Retina (tissue), 1 donor: ENCODE measurements around the gene SARM1.
"Not testable (repeated sequence)": the region's sequence is repeated elsewhere in the genome, so short reads cannot be mapped to it uniquely, and the experiment has no call there.

Source experiments
- DNase-seq: peaks from one replicate; pipeline ENCODE4 v3.0.0-alpha.2; 2016

Gene SARM1

GRCh38 chr17:28371245-28372202, at the start of gene SARM1:
Gene SARM1, plus strand, starts transcription at chr17:28371694. Its CDS starts 339 bp downstream, at chr17:28372033.
- DNase-seq, result peak; percentile 93

DNA sequence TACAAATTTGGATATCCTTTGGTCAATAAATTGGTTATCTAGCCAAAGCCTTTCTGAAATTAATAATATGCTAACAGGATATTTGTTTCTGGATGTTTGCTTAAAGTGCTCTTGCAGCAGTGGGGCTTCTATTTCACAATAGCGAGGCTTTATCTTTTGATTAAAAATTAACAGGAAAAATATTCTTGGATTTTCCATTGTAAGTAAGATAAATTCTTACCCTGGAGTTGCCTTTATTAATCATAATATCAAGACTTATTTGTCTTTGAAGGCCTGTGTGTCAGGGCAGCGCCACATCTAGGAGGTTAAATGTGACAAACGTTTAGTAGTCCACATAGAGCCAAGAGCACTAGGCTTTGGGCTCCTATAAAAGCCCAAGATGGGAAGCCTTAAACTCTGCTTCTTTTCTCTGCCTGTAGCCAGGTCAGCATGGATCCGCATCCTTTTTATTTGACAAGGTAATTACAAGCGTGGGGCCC, 47.2 kb upstream of the SARM1 start:
- DNase-seq, result no peak

GRCh38 chr17:28324781-28325180, 46.7 kb upstream of the SARM1 start:
- no peak for DNase-seq

GRCh38 chr17:28325211-28325610, 46.3 kb upstream of the SARM1 start:
- peak; percentile 17 for DNase-seq

DNA sequence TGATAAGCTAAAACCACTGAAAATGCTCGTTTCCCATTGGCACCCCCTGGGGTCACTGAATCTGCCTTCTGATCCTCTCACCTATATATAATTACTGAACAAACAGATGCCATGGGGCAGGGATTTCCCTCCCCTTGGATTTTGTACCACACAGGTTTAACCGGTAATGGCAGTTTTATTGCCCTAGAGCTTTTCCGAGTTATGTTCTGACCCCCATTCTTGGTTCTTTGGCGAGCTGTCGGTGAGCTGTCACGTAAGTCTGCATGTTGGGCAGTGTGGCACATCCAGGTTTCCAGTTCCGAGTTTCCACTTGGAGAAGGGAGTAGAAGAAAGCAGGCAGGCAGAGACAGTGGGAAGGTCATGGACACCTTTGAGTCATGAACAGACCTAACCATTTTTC, 45.4 kb upstream of the SARM1 start:
- DNase-seq, result no peak

- no peak for DNase-seq
Observed at GRCh38 chr17:28327031-28327607, 44.4 kb upstream of the SARM1 start.

DNA sequence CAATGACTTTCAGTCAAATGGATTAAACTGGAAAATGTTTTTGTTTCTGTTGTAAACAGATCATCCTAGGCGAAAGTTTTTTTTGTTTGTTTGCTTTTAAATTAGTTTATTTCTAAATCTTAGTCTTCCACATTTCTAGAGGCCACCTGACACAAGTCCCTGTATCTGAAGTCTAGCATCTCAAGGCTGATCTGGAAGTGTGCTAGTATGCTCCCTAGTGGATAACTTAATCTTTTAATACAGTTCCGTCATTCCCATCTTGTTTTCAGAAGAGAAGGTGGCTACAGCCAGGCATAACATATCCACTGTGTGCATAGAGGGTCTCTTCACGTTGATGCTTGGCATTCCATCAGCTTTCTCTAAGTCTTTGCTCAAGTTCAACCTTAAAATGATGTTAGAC, 43.8 kb upstream of the SARM1 start:
- no peak for DNase-seq

- no peak for DNase-seq
Observed at GRCh38 chr17:28328325-28328724, 43.2 kb upstream of the SARM1 start.

DNA sequence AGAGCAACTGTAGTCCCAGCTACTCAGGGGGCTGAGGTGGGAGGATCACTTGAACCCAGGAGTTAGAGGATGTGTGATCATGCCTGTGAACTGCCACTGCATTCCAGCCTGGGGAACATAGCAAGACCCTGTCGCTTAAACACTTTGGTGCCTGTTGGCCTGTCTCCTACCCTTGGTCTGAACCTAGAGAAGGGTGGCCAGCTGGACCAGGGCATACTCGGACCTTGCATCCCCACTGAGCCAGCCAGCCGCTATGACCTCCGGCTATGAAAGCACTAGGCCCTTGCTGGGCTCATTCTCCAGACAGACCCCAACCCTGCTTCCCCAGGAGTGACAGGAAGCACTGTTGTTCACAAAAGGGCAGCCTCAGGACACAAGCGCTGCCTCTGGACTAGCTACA, 40.8 kb upstream of the SARM1 start:
- DNase-seq, result no peak

DNA sequence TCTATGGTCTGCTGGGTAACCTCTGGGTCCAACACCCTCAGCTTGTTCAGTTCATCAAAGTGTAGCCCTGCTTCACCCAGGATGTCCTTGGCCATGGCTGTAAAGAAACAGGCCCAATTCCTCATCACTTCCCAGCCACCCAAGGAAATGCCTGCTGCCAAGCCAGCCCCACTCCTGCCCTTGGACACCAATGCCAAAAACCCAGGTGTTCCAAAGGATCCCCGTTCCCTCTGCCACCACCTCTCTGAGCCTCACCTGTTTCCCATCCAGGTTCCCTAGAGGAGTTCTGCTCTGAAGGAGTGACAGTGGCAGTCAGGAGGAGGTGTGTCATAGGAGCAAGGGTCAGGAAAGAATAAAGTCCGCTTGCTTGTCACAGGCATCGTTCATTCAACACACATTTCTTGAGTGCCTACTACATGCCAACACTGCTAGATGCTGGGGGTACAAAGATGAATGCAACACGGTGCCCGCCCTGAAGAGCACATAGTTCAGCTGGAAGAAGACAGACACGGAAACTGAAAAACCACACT, 39.5 kb upstream of the SARM1 start:
- DNase-seq, result no peak

DNA sequence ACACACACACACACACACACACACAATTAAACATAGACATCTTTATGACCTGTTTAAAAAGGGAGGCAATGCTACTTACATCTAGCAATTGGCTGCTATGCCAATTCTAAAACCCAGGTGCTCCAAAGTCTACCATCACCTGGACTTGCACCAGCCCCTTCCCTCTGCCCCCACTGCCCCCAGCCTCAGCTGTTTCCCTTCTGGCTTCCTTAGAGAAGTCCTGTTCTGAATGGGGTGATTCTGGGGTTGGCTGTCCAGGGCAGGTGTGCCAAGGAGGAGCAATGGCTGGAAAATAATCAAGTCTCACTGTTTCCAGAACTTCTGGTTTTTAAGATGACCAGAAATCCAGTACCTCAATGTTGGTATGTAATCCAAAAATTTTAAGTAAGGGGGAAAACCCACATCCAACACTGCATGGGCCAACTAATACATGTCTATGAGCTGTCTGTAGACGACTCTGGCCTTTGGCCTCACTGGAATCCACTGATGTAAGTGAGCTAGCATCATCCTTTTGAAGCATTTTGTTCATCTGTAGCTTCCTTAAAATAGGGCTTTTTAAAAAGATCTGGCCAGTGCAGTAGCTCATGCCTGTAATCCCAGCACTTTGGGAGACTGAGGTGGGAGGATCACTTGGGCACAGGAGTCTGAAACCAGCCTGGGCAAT, 38.3 kb upstream of the SARM1 start:
- no peak for DNase-seq

- no peak for DNase-seq
Observed at GRCh38 chr17:28334171-28334570, 37.3 kb upstream of the SARM1 start.

DNA sequence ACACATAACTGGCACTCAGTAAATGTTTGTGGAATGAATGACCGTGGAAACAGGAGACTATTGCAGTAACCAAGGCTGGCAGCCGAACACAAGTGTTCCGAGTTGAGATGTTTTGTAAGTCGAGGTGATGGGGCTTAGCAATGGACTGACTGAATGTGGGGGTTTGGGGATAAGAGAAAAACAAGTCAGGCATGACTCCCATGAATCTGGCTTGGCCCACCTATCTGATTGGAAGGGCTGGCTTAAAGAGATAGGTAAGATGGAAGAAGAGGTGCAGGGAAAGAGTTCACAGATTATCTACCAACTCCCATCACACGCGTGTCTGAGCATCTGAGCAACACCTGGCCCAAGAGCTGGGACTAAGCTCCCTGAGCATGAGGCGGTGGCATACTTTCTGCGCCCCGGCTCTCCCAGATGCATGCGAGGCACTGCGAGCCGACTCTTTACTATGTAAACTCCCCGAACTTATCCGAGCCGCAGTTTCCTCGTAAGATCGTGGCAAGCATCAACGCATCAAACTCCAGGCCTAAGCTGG, 36.8 kb upstream of the SARM1 start:
- DNase-seq, result no peak

DNA sequence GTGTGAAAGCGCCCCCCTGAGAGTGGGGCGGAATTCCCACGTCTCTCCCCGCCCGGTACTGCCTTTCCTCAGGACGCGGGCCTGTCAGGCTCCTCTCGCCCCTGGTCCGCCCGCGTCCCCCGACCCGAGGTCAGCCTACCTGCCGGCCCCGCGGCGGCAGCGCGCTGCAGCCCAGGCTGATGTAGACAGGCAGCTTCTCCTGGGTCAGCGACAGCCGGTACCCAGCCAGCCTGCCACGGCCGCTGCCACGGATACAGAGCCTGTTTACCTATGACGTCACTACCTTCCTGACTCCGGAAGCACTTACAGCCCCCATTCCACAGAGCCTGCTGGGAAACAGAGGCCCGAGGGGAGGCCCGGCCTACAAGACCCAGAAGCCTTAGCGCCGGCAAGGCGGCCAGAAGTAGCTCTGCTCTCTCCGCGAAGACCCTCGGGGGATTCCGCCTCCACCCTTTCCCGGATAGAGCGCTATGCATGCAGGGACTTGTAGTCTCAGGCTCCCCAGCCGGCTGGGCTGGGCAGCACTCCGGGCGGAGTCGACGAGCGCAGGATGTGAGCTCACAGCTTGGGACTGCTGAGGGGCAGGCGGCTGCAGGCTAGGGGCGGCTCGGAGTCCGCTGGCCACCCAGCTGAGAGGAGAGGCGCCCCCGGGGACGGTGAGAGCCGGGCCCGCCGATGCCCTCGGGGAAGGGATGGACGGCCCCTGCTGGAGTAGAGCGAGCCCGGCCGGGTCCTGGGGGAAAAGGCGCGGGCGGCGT, 36.1 kb upstream of the SARM1 start, which contains the start of the genes IFT20 and TNFAIP1:
TSS of gene IFT20 (minus strand) at position 272 of the 758 bp plus-strand sequence. CDS start 3,487 bp downstream, outside the sequence.
TSS of gene TNFAIP1 (plus strand) at position 561 of the 758 bp plus-strand sequence. CDS start 3,761 bp downstream, outside the sequence.
- peak; percentile 97 for DNase-seq

- DNase-seq, result no peak
Observed at GRCh38 chr17:28335959-28336871, 35.3 kb upstream of the SARM1 start.

- DNase-seq, result no peak
Observed at GRCh38 chr17:28338056-28338768, 33.3 kb upstream of the SARM1 start.

GRCh38 chr17:28338769-28339212, 32.7 kb upstream of the SARM1 start:
- not testable (repeated sequence) for DNase-seq

- DNase-seq, result no peak
Observed at GRCh38 chr17:28339431-28339830, 32.1 kb upstream of the SARM1 start.

GRCh38 chr17:28340374-28340773, 31.1 kb upstream of the SARM1 start:
- no peak for DNase-seq

- no peak for DNase-seq
Observed at GRCh38 chr17:28341516-28341915, 30.0 kb upstream of the SARM1 start.
